Activated naive CD8-positive, alpha-beta T cell (primary cell): ENCODE results near the gene ANTKMT.
"Not testable (repeated sequence)": the region's sequence is repeated elsewhere in the genome, so short reads cannot be mapped to it uniquely, and the experiment has no call there.

ENCODE experiments used
- H3K27ac Mint-ChIP-seq: one replicate; pipeline ENCODE4 v1.8.0; 2021; ENCODE audit warnings: mixed read lengths
- H3K27me3 Mint-ChIP-seq: one replicate; pipeline ENCODE4 v1.8.0; 2021; ENCODE audit warnings: mixed read lengths
- H3K36me3 Mint-ChIP-seq: one replicate; pipeline ENCODE4 v1.8.0; 2021; ENCODE audit warnings: mixed read lengths
- H3K4me1 Mint-ChIP-seq: one replicate; pipeline ENCODE4 v1.8.0; 2021; ENCODE audit warnings: low read depth, mixed read lengths
- H3K4me3 Mint-ChIP-seq: one replicate; pipeline ENCODE4 v1.8.0; 2021; ENCODE audit warnings: mild to moderate bottlenecking, mixed read lengths
- H3K9me3 Mint-ChIP-seq: one replicate; pipeline ENCODE4 v1.8.0; 2021; ENCODE audit warnings: low read depth, mixed read lengths

ANTKMT gene

GRCh38 chr16:687499-687898, 33.4 kb upstream of the ANTKMT start:
- Mint-ChIP-seq H3K27me3 (no peaks in the 10 kb centered on the region), H3K27ac (no peak overlapping the region), H3K36me3 (peaks cover 1% of the 10 kb centered on the region), H3K4me1 (peaks cover 14% of the 10 kb centered on the region), H3K4me3 (peak overlapping the region; percentile 32), H3K9me3 (no peaks in the 10 kb centered on the region)

GRCh38 chr16:689175-689897, 31.6 kb upstream of the ANTKMT start:
- Mint-ChIP-seq H3K4me3 (peak overlapping the region; percentile 90), H3K27me3 (no peaks in the 10 kb centered on the region), H3K4me1 (peaks cover 13% of the 10 kb centered on the region), H3K36me3 (no peaks in the 10 kb centered on the region), H3K9me3 (no peaks in the 10 kb centered on the region), H3K27ac (peak overlapping the region; percentile 86)

- peak overlapping the region; percentile 46 for H3K27ac Mint-ChIP-seq
Observed at GRCh38 chr16:691242-691641, 29.7 kb upstream of the ANTKMT start.

GRCh38 chr16:692356-693108, 28.4 kb upstream of the ANTKMT start:
- Mint-ChIP-seq H3K9me3 (no peaks in the 10 kb centered on the region), H3K36me3 (no peaks in the 10 kb centered on the region), H3K4me3 (peak overlapping the region; percentile 1), H3K4me1 (peaks cover 21% of the 10 kb centered on the region), H3K27ac (no peak overlapping the region), H3K27me3 (no peaks in the 10 kb centered on the region)

More at GRCh38 chr16:691242-691641, 29.7 kb upstream of the ANTKMT start:
- peaks cover 21% of the 10 kb centered on the region for H3K4me1 Mint-ChIP-seq
- H3K4me3 Mint-ChIP-seq: peak overlapping the region; percentile 90
- H3K9me3 Mint-ChIP-seq, H3K36me3 Mint-ChIP-seq, H3K27me3 Mint-ChIP-seq: not testable (repeated sequence)

GRCh38 chr16:693364-693763, 27.6 kb upstream of the ANTKMT start:
- peaks cover 18% of the 10 kb centered on the region for H3K4me1 Mint-ChIP-seq
- H3K4me3 Mint-ChIP-seq: peak overlapping the region; percentile 44
- no peaks in the 10 kb centered on the region for H3K27me3 Mint-ChIP-seq

GRCh38 chr16:693766-694165, 27.2 kb upstream of the ANTKMT start:
- no peaks in the 10 kb centered on the region for H3K9me3 Mint-ChIP-seq
- no peak overlapping the region for H3K27ac Mint-ChIP-seq
- no peaks in the 10 kb centered on the region for H3K36me3 Mint-ChIP-seq
- peaks cover 18% of the 10 kb centered on the region for H3K4me1 Mint-ChIP-seq
- H3K27me3 Mint-ChIP-seq: no peaks in the 10 kb centered on the region
- H3K4me3 Mint-ChIP-seq: peak overlapping the region; percentile 44

More at GRCh38 chr16:693364-693763, 27.6 kb upstream of the ANTKMT start:
- Mint-ChIP-seq H3K36me3 (no peaks in the 10 kb centered on the region), H3K9me3 (no peaks in the 10 kb centered on the region), H3K27ac (no peak overlapping the region)

- no peak overlapping the region for H3K27ac Mint-ChIP-seq
- peak overlapping the region; percentile 70 for H3K4me3 Mint-ChIP-seq
- H3K9me3 Mint-ChIP-seq: no peaks in the 10 kb centered on the region
- peaks cover 17% of the 10 kb centered on the region for H3K4me1 Mint-ChIP-seq
- no peaks in the 10 kb centered on the region for H3K27me3 Mint-ChIP-seq
- H3K36me3 Mint-ChIP-seq: no peaks in the 10 kb centered on the region
Observed at GRCh38 chr16:694187-694862, 26.6 kb upstream of the ANTKMT start.

GRCh38 chr16:694863-695354, 26.0 kb upstream of the ANTKMT start:
- Mint-ChIP-seq H3K4me1 (peaks cover 14% of the 10 kb centered on the region), H3K27ac (no peak overlapping the region), H3K4me3 (no peak overlapping the region), H3K36me3 (no peaks in the 10 kb centered on the region), H3K9me3 (no peaks in the 10 kb centered on the region), H3K27me3 (no peaks in the 10 kb centered on the region)

- H3K27ac Mint-ChIP-seq: no peak overlapping the region
- peak overlapping the region; percentile 82 for H3K4me3 Mint-ChIP-seq
- H3K9me3 Mint-ChIP-seq: no peaks in the 10 kb centered on the region
- no peaks in the 10 kb centered on the region for H3K27me3 Mint-ChIP-seq
- peaks cover 16% of the 10 kb centered on the region for H3K4me1 Mint-ChIP-seq
- no peaks in the 10 kb centered on the region for H3K36me3 Mint-ChIP-seq
Observed at GRCh38 chr16:695355-696089, 25.4 kb upstream of the ANTKMT start.

- peaks cover 16% of the 10 kb centered on the region for H3K4me1 Mint-ChIP-seq
- H3K27ac Mint-ChIP-seq: no peak overlapping the region
- H3K9me3 Mint-ChIP-seq: no peaks in the 10 kb centered on the region
- peaks cover 2% of the 10 kb centered on the region for H3K27me3 Mint-ChIP-seq
- H3K36me3 Mint-ChIP-seq: no peaks in the 10 kb centered on the region
- no peak overlapping the region for H3K4me3 Mint-ChIP-seq
Observed at GRCh38 chr16:698911-699671, 21.9 kb upstream of the ANTKMT start.

GRCh38 chr16:700684-701584, 20.0 kb upstream of the ANTKMT start:
- no peak overlapping the region for H3K27ac Mint-ChIP-seq
- H3K4me1 Mint-ChIP-seq: peaks cover 10% of the 10 kb centered on the region
- no peaks in the 10 kb centered on the region for H3K36me3 Mint-ChIP-seq
- H3K9me3 Mint-ChIP-seq: no peaks in the 10 kb centered on the region
- peaks cover 2% of the 10 kb centered on the region for H3K27me3 Mint-ChIP-seq
- H3K4me3 Mint-ChIP-seq: no peak overlapping the region

GRCh38 chr16:702341-702740, 18.6 kb upstream of the ANTKMT start:
- H3K4me1 Mint-ChIP-seq: peaks cover 13% of the 10 kb centered on the region

GRCh38 chr16:703406-703805, 17.5 kb upstream of the ANTKMT start:
- Mint-ChIP-seq H3K27me3 (peaks cover 9% of the 10 kb centered on the region), H3K4me3 (no peak overlapping the region), H3K4me1 (peaks cover 13% of the 10 kb centered on the region)

More at GRCh38 chr16:702341-702740, 18.6 kb upstream of the ANTKMT start:
- Mint-ChIP-seq H3K4me3 (no peak overlapping the region), H3K9me3 (no peaks in the 10 kb centered on the region), H3K27me3 (peaks cover 2% of the 10 kb centered on the region), H3K36me3 (no peaks in the 10 kb centered on the region), H3K27ac (no peak overlapping the region)

More at GRCh38 chr16:703406-703805, 17.5 kb upstream of the ANTKMT start:
- Mint-ChIP-seq H3K27ac (no peak overlapping the region), H3K36me3 (no peaks in the 10 kb centered on the region), H3K9me3 (no peaks in the 10 kb centered on the region)
